ENCODE measurements around the gene SCAMP2.
"Not testable (repeated sequence)": the region's sequence is repeated elsewhere in the genome, so short reads cannot be mapped to it uniquely, and the experiment has no call there.

The SCAMP2 gene

DNA sequence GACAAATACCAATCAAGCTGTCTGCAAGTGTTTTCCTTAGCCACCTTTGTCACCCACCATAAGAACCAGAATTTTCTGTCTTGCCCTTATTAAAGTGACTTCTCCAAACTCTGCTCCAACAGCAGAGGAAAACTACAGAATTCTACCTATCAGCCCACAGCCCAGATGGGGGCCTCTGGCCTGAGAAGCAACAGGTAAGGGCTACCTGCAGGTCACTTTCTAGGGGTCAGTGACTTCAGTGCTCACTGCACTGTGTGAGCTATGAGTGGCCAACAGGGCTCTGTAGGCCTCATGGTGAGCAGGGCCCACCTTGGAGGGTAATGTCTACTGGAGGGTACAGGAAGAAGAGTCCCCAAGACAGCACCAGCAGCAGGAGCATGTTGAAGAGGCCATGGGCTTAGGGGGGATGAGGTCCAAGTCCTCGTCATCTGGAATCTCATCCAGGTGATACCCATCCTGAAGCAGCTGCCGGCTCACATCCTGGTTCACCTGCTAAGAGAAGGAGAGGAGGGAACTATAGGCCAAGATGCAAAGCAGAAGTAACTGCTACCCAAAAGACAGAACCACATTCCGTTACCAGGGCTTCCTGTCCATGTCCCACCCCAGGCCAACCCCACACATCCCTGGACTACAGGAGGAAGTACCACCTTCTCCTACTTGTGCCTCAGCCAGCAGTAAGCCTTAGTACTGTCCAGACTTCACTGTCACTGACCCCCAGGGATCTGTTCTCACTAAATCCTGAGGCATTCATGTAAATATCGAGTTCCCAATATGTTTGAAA is 29.3 kb upstream of the SCAMP2 start:
- TF ChIP-seq POLR2A (IDR thresholded peaks at IDR 0.05; ENCODE audit: extremely low read depth, insufficient read length) (no peak), MYC (IDR thresholded peaks at IDR 0.05; ENCODE audit: low read depth, low read length) (no peak)
- TF ChIP-seq, protein P1, sequence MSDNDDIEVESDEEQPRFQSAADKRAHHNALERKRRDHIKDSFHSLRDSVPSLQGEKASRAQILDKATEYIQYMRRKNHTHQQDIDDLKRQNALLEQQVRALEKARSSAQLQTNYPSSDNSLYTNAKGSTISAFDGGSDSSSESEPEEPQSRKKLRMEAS (IDR thresholded peaks at IDR 0.05; ENCODE audit: low read depth, low read length), result no peak
- TF ChIP-seq, protein P2, sequence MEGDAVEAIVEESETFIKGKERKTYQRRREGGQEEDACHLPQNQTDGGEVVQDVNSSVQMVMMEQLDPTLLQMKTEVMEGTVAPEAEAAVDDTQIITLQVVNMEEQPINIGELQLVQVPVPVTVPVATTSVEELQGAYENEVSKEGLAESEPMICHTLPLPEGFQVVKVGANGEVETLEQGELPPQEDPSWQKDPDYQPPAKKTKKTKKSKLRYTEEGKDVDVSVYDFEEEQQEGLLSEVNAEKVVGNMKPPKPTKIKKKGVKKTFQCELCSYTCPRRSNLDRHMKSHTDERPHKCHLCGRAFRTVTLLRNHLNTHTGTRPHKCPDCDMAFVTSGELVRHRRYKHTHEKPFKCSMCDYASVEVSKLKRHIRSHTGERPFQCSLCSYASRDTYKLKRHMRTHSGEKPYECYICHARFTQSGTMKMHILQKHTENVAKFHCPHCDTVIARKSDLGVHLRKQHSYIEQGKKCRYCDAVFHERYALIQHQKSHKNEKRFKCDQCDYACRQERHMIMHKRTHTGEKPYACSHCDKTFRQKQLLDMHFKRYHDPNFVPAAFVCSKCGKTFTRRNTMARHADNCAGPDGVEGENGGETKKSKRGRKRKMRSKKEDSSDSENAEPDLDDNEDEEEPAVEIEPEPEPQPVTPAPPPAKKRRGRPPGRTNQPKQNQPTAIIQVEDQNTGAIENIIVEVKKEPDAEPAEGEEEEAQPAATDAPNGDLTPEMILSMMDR (IDR thresholded peaks at IDR 0.05; ENCODE audit: low read depth, low read length), result no peak
- no peak overlapping the region for H3K4me3 ChIP-seq (ENCODE audit: low read depth, low read length)
- DNase-seq (ENCODE audit: low read depth), result no peak

- no peak overlapping the region for H3K4me3 ChIP-seq (ENCODE audit: low read depth, low read length)
- no peak for TF ChIP-seq POLR2A (IDR thresholded peaks at IDR 0.05; ENCODE audit: extremely low read depth, insufficient read length)
- peak; percentile 44; the same call in 1 of the 2 replicates for TF ChIP-seq MYC (IDR thresholded peaks at IDR 0.05; ENCODE audit: low read depth, low read length)
- TF ChIP-seq, protein P2 (IDR thresholded peaks at IDR 0.05; ENCODE audit: low read depth, low read length), result peak; percentile 87
- TF ChIP-seq, protein P1 (IDR thresholded peaks at IDR 0.05; ENCODE audit: low read depth, low read length), result peak; percentile 32; the same call in 1 of the 2 replicates
- peak; percentile 72 for DNase-seq (ENCODE audit: low read depth)
These were observed 28.5 kb upstream of the SCAMP2 start for GRCh38 chr15:74901612-74902063.

DNA sequence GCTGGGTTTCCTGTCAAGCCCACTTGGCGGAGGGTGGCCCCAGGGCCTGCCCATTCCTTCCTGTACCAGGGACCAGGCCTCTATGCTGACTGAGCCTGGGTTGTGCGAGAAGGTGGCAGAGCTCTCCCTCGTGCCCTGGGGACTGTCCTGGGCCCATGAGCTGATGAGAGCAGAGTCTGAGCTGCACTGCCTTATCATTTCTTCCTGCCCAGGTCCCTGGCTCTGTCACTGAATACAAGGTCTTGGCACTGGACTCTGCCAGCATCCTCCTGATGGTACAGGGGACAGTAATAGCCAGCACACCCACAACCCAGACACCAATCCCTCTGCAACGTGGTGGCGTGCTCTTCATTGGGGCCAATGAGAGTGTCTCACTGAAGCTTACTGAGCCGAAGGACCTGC is 24.1 kb upstream of the SCAMP2 start:
- no peak for DNase-seq (ENCODE audit: low read depth)
- no peak overlapping the region for H3K4me3 ChIP-seq (ENCODE audit: low read depth, low read length)
- no peak for TF ChIP-seq MYC (IDR thresholded peaks at IDR 0.05; ENCODE audit: low read depth, low read length)
- TF ChIP-seq, protein P1 (IDR thresholded peaks at IDR 0.05; ENCODE audit: low read depth, low read length), result no peak
- no peak for TF ChIP-seq POLR2A (IDR thresholded peaks at IDR 0.05; ENCODE audit: extremely low read depth, insufficient read length)
- TF ChIP-seq, protein P2 (IDR thresholded peaks at IDR 0.05; ENCODE audit: low read depth, low read length), result no peak

DNA sequence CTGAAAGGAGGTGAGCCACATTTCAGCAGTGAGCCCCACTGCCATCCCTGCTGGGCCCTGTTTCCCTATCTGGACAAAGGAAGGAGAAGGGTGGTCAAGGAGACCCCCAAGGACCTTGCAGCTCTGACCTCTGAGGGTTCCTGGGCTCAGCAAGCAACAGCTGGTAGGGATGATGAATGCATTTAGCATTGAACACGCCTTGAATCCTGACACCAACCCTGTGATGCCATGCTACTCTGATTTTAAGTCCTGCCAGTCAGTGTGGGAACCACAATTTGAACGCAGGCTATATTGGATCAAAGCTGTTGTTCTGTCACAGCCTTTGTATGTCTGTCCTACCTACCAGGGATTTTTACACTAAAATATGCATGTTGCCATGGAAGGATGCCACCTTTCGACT is 23.2 kb upstream of the SCAMP2 start:
- no peak for TF ChIP-seq MYC (IDR thresholded peaks at IDR 0.05; ENCODE audit: low read depth, low read length)
- TF ChIP-seq, protein P2 (IDR thresholded peaks at IDR 0.05; ENCODE audit: low read depth, low read length), result no peak
- no peak for TF ChIP-seq POLR2A (IDR thresholded peaks at IDR 0.05; ENCODE audit: extremely low read depth, insufficient read length)
- TF ChIP-seq, protein P1 (IDR thresholded peaks at IDR 0.05; ENCODE audit: low read depth, low read length), result no peak
- no peak for DNase-seq (ENCODE audit: low read depth)
- H3K4me3 ChIP-seq (ENCODE audit: low read depth, low read length), result no peak overlapping the region

GRCh38 chr15:74895830-74896229 is 22.7 kb upstream of the SCAMP2 start:
- TF ChIP-seq, protein P2 (IDR thresholded peaks at IDR 0.05; ENCODE audit: low read depth, low read length), result no peak
- TF ChIP-seq MYC (IDR thresholded peaks at IDR 0.05; ENCODE audit: low read depth, low read length) (no peak), POLR2A (IDR thresholded peaks at IDR 0.05; ENCODE audit: extremely low read depth, insufficient read length) (no peak)
- TF ChIP-seq, protein P1 (IDR thresholded peaks at IDR 0.05; ENCODE audit: low read depth, low read length), result no peak
- DNase-seq (ENCODE audit: low read depth), result no peak
- H3K4me3 ChIP-seq (ENCODE audit: low read depth, low read length), result no peak overlapping the region

- not testable (repeated sequence) for DNase-seq (ENCODE audit: low read depth); H3K4me3 ChIP-seq (ENCODE audit: low read depth, low read length)
These were observed 21.2 kb upstream of the SCAMP2 start for GRCh38 chr15:74894383-74894782.
